VCaP (cell line): Measurements from ENCODE around the gene CHL1.

Experiments used
- H3K27ac ChIP-seq: fragments of 450-650 bp; 2 replicates; pipeline ENCODE4 v1.5.1; 2017
- CTCF ChIP-seq: fragments of 450-650 bp; conservative IDR thresholded peaks from 2 replicates; pipeline ENCODE4 v1.5.1; 2017; ENCODE audit warnings: mild to moderate bottlenecking, moderate library complexity

Gene CHL1

DNA sequence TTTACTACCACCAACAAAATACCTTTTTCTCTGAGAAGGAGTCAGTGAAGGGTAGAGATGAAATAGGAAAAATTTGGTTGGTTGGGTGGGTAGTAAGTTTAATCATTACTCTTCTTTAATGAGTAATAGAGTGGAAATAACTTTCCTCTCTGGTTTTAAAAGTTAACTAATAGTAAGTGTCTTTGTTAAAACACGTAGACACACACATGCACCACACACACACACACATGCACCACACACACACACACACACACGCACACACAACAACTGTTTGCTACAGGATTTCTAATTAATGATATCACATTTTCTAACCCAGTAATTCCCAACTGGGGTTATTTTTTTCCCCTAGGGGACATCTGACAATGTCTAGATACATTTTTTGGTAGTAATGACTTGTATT, 84.1 kb downstream of the CHL1 start:
- no peak for TF ChIP-seq CTCF
- no peak overlapping the region for H3K27ac ChIP-seq

- no peak overlapping the region for H3K27ac ChIP-seq
- TF ChIP-seq CTCF: no peak
Observed at GRCh38 chr3:284322-284721, 87.8 kb downstream of the CHL1 start.

DNA sequence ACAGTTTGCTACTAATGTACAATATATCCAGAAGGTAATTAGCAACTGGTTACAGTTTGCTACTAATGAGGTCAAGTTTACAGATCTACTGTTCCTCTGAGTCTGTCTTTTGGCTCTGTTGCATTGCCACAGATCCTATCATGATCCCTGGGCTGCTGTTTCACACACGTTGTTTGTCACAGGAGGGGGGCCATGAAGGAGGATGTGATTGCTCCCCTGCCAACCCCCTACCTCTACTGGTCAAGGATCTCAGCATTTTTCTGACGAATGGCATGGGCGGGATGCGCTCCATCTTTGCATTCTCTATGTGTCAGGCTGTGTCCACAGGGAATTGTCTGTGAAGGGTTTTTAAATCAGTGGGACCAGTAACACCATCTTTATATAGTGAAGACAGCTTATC, 91.9 kb downstream of the CHL1 start:
- no peak for TF ChIP-seq CTCF
- H3K27ac ChIP-seq: no peak overlapping the region

GRCh38 chr3:291028-291427, 94.5 kb downstream of the CHL1 start:
- TF ChIP-seq CTCF: no peak
- no peak overlapping the region for H3K27ac ChIP-seq

DNA sequence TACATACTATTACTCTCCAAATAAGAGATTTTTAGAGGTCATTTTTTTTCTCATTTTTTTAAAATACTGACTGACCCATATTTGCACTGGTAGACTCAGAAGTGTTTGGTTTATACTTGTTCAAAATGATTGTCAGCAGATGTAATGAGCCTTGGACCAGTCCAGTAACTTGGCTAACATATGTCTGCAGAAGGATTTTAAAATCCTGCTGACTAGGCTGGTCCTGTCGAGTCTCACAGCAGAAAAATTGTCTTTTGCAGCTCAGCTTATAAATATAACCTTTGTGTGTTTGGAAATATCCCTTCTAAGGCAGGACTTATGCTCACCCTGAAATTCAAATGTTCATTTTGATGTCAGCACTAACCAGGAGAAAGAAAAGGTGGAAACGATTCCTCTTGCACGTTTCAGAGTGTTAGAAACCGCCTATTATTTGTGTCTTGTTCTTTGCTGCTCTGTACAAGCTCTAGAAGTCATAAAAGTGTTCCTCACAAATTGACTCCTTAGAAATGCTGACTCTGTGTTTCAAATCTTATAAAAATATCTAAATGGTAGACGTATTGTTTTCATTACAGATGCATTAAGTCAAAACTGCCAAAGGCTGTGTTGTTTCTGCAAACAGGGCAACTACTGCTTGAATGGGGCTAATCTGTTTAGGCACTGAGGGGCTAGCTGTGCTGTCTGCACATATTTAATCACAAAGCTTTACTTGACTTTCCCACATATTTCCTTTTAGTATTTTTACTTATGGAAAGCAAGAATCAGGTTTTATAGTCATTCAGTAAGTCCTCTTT, 95.3 kb downstream of the CHL1 start:
- H3K27ac ChIP-seq: no peak overlapping the region
- TF ChIP-seq CTCF: no peak

DNA sequence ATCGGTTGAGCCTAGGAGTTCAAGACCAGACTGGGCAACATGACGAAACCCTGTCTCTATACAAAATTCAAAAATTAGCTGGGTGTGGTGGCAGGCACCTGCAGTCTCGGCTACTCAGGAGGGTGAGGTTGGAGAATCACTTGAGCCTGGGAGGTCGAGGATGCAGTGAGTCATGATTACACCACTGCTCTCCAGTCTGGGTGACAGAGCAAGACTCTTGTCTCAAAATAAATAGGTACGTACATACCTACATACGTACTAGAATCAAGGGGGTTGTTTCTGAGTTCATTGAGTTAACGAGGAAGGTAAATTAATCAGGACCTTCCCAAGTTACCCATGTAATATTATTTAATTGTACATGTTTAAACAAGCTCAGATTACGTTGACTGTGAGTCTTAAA, 97.5 kb downstream of the CHL1 start:
- TF ChIP-seq CTCF: no peak
- H3K27ac ChIP-seq: no peak overlapping the region

DNA sequence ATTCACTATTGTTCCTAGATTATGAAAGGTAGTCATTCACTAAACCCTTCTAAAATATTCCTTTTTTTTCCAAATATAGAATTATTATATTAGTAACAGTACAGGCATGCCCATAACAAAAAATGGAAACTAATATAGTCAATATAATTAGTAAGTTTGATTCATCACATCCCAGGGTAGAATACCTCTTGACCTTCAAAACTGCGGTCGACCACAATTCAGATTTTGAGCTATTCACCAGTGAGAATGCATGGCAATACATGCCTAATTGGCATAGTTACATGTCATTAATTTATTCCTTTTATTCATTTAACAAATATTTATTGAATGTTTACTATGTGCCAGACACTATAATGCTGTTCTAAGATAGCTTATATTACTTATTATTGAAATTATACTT, 98.0 kb downstream of the CHL1 start:
- TF ChIP-seq CTCF: no peak
- H3K27ac ChIP-seq: no peak overlapping the region
